Measurements from ENCODE around the gene MSRB2. TPM values are rescaled to one million over a fixed set of nuclear protein-coding genes. Genes with fewer than 3 reads are reported as not detected.

Gene MSRB2
- total RNA-seq, 4 donors from 2014 or later, result 15.4 to 49.6 (median 30.7) TPM

DNA sequence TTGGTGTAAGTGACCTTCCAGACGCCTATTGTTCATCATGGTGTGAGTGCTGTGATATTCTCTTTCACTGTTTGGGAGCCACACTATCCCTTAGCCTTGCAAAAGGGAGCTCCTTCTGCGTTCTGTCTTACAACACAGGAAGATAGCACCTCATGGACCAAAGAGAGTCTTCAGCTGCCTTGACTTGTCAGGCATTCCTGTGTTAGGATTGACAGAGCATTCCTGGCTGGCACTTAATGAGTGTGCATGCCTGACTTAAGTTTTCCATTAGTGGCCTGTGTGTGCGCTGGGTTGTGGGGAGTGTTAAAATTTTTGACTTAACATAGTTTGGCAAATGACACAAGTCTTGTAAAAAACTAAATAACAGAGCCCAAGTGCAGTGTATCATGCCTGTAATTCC, 21.9 kb upstream of the MSRB2 start:
- TF ChIP-seq, protein P1, sequence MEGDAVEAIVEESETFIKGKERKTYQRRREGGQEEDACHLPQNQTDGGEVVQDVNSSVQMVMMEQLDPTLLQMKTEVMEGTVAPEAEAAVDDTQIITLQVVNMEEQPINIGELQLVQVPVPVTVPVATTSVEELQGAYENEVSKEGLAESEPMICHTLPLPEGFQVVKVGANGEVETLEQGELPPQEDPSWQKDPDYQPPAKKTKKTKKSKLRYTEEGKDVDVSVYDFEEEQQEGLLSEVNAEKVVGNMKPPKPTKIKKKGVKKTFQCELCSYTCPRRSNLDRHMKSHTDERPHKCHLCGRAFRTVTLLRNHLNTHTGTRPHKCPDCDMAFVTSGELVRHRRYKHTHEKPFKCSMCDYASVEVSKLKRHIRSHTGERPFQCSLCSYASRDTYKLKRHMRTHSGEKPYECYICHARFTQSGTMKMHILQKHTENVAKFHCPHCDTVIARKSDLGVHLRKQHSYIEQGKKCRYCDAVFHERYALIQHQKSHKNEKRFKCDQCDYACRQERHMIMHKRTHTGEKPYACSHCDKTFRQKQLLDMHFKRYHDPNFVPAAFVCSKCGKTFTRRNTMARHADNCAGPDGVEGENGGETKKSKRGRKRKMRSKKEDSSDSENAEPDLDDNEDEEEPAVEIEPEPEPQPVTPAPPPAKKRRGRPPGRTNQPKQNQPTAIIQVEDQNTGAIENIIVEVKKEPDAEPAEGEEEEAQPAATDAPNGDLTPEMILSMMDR (IDR thresholded peaks at IDR 0.05), result no peak
- TF ChIP-seq POLR2A (IDR thresholded peaks at IDR 0.05), result no peak
- H3K27me3 ChIP-seq, result no peaks in the 10 kb centered on the region
- intact Hi-C loops (cut with DNase I), result no loop called here
- no peak for DNase-seq
- H3K27ac ChIP-seq, result no peak overlapping the region
- H3K36me3 ChIP-seq, result no peaks in the 10 kb centered on the region
- 89 to 94% methylated on average over 3 of the region's 3 CpGs for WGBS, 2 donors
- no peak overlapping the region for H3K4me3 ChIP-seq (replicated peaks in 1 of 3)
- H3K9me3 ChIP-seq, result no peaks in the 10 kb centered on the region
- peaks cover 0 to 4% of the 10 kb centered on the region in 2 donors for H3K4me1 ChIP-seq

DNA sequence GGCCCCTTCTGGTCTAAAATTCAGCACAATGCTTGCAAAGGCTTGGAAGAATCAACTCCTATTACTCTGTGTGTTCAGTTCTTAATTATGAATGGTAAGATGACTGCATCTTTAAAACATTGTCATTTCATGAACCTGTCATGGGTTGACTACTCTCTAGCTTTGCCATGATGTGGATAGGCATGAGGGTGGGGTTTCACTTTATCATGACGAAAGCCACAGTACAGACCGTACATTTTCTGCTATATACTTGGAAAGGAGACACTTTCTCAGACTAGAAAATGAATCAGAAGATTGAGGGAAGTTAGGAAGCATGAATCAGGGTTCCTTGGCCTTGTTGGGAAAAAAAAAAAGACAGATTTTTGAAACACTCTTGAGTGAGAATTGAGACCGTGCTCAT, 19.7 kb upstream of the MSRB2 start:
- H3K4me3 ChIP-seq (replicated peaks in 1 of 3), result no peak overlapping the region
- H3K27me3 ChIP-seq, result no peaks in the 10 kb centered on the region
- no peak for TF ChIP-seq POLR2A (IDR thresholded peaks at IDR 0.05)
- TF ChIP-seq, protein P1 (IDR thresholded peaks at IDR 0.05), result no peak
- peaks cover 0 to 4% of the 10 kb centered on the region in 2 donors for H3K4me1 ChIP-seq
- DNase-seq, result no peak
- intact Hi-C loops (cut with DNase I), result no loop called here
- H3K27ac ChIP-seq, result no peak overlapping the region
- WGBS, 2 donors, result 90 to 92% methylated on average over 3 of the region's 3 CpGs
- H3K9me3 ChIP-seq, result no peaks in the 10 kb centered on the region
- no peaks in the 10 kb centered on the region for H3K36me3 ChIP-seq

DNA sequence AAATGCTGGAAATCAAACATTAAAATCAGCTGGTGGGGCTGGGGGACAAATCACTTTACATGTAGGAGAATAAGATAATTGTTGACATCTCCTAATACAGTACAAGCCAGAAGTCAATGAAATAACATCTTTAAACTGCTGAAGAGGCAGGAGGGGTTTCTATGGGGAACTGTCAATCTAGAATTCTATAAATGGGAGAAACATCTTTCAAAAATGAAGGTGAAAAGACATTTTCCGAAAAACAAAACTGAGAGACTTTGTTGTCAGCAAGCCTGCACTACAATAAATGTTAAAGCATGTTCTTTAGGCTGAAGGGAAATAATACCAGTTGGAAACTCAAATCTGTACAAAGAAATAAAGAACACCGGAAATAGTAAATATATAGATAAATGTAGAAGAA, 17.3 kb upstream of the MSRB2 start:
- intact Hi-C loops (cut with DNase I), result no loop called here
- no peak for DNase-seq
- 93 to 96% methylated on average over 2 of the region's 2 CpGs for WGBS, 2 donors

DNA sequence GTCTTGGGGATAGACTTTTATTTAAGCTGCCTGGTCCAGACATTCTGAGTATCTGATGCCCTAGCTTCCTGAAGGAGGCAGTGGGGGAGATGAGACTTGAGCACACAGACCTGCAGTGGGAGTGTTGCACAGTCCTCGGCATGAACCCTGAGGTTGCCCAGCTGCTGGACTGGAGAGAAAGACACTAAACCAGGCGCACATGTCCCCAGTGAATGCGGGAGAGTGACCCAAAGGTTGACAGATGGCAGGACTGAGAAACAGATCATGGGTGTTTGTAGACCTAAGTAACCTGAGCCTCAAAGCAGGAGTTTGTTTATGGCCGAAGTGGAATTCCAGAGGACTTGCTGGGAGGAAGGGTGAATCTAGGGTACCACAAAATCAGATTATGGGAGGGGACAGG, 15.7 kb upstream of the MSRB2 start:
- no peak for DNase-seq
- no peaks in the 10 kb centered on the region for H3K9me3 ChIP-seq
- no peak overlapping the region for H3K27ac ChIP-seq
- no peaks in the 10 kb centered on the region for H3K36me3 ChIP-seq
- TF ChIP-seq POLR2A (IDR thresholded peaks at IDR 0.05), result no peak
- TF ChIP-seq, protein P1 (IDR thresholded peaks at IDR 0.05), result no peak
- WGBS, 2 donors, result 45 to 56% methylated on average over 4 of the region's 4 CpGs
- H3K27me3 ChIP-seq, result no peaks in the 10 kb centered on the region
- H3K4me3 ChIP-seq (replicated peaks in 1 of 3), result no peak overlapping the region
- no peaks in the 10 kb centered on the region for H3K4me1 ChIP-seq
- intact Hi-C loops (cut with DNase I), result no loop called here

More for the DNA sequence above, 17.3 kb upstream of the MSRB2 start:
- H3K36me3 ChIP-seq, result no peaks in the 10 kb centered on the region
- TF ChIP-seq, protein P1 (IDR thresholded peaks at IDR 0.05), result no peak
- no peak for TF ChIP-seq POLR2A (IDR thresholded peaks at IDR 0.05)
- H3K27ac ChIP-seq, result no peak overlapping the region
- no peaks in the 10 kb centered on the region for H3K4me1 ChIP-seq
- no peaks in the 10 kb centered on the region for H3K27me3 ChIP-seq
- H3K4me3 ChIP-seq (replicated peaks in 1 of 3), result no peak overlapping the region
- H3K9me3 ChIP-seq, result no peaks in the 10 kb centered on the region

DNA sequence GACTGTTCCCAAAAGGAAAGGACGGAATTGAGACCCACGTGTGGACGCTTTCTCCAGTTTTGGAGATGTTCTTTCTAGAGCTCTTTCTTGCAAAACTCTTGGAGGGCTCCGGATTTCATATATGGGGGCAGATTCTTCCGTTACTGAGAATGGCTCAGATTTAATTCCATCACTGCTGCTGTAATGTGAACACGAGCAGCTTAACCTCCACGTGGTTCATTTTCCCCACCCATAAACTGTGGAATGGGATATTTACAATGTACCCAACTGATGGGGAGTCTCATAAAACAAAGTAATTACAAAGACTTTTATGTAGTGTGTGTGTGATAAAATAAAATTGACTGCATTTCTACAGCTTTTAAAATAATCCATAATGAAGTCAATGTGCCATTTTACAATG, 15.1 kb upstream of the MSRB2 start:
- Histone ChIP-seq H3K27me3 (no peaks in the 10 kb centered on the region), H3K36me3 (no peaks in the 10 kb centered on the region), H3K4me3 (replicated peaks in 1 of 3) (no peak overlapping the region), H3K4me1 (no peaks in the 10 kb centered on the region), H3K27ac (no peak overlapping the region), H3K9me3 (no peaks in the 10 kb centered on the region)
- intact Hi-C loops (cut with DNase I), result no loop called here
- 80 to 83% methylated on average over 7 of the region's 7 CpGs for WGBS, 2 donors
- TF ChIP-seq, protein P1 (IDR thresholded peaks at IDR 0.05), result no peak
- no peak for TF ChIP-seq POLR2A (IDR thresholded peaks at IDR 0.05)
- no peak for DNase-seq
